ENCODE data around the gene MICALL1.

The MICALL1 gene

GRCh38 chr22:37905534-37906363 lies at the start of gene MICALL1:
TSS of gene MICALL1 (plus strand) at chr22:37906297. CDS start at chr22:37906423, 126 bp downstream.
- TF ChIP-seq CREB1 (IDR thresholded peaks at IDR 0.05; ENCODE audit: low read depth) (no peak), MAX (IDR thresholded peaks at IDR 0.05) (peak; percentile 62; the same call in 1 of the 2 replicates), TAF1 (IDR thresholded peaks at IDR 0.05; ENCODE audit: low read depth) (no peak; the same call in 1 of the 2 replicates), RAD21 (IDR thresholded peaks at IDR 0.05; ENCODE audit: low read depth) (peak; percentile 28; the same call in 1 of the 2 replicates), YY1 (IDR thresholded peaks at IDR 0.05; ENCODE audit: low read depth) (no peak), NFIC (IDR thresholded peaks at IDR 0.05) (no peak), ZBTB7A (IDR thresholded peaks at IDR 0.05; ENCODE audit: low read depth) (peak; percentile 90)

DNA sequence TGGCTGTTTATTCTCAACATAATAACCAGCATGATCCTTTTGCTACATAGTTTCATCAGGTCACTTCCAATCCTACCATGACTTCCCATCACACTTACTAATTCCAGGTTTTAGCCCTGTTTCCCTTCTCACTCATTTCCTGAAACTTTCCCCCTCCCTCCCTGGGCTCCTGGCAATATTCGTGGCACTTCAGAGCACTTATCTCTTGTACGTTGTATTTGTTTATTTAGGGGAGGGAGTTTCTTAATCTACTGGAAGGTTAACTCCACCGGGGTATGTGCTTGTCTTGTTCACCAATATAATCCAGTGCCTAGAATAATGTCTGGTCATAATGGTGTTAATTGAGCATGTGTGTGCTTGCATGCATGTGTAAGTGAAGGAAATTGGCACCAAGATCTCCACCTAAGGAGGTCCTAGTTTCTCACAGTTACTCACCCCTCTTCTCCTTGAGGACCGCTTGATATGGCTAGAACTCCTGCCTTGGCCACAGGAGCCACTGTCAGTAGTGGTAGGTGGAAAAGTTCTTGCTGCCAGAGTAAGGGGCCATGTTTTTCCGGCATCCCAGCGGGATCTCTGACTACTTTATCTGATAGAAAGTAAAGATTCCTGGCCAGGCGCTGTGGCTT lies 45.2 kb upstream of the MICALL1 start:
- no peak for TF ChIP-seq YY1 (IDR thresholded peaks at IDR 0.05; ENCODE audit: low read depth)
- TF ChIP-seq FOXM1 (IDR thresholded peaks at IDR 0.05; ENCODE audit: borderline replicate concordance, low read depth) = no peak

GRCh38 chr22:37862570-37863325 lies 43.3 kb upstream of the MICALL1 start:
- TF ChIP-seq TEAD4 (IDR thresholded peaks at IDR 0.05) = no peak
- no peak for TF ChIP-seq MAX (IDR thresholded peaks at IDR 0.05)
- TF ChIP-seq FOXM1 (IDR thresholded peaks at IDR 0.05; ENCODE audit: borderline replicate concordance, low read depth) = no peak
- TF ChIP-seq CEBPB (IDR thresholded peaks at IDR 0.05) = no peak
- TF ChIP-seq ZBTB7A (IDR thresholded peaks at IDR 0.05; ENCODE audit: low read depth) = no peak
- no peak for TF ChIP-seq CREB1 (IDR thresholded peaks at IDR 0.05; ENCODE audit: low read depth)
- no peak for TF ChIP-seq REST (IDR thresholded peaks at IDR 0.05; ENCODE audit: low read depth)
- TF ChIP-seq EP300 (IDR thresholded peaks at IDR 0.05; ENCODE audit: borderline replicate concordance) = no peak
- TF ChIP-seq TCF12 (IDR thresholded peaks at IDR 0.05; ENCODE audit: low read depth) = no peak
- TF ChIP-seq EGR1 (IDR thresholded peaks at IDR 0.05) = no peak
- no peak for TF ChIP-seq NFIC (IDR thresholded peaks at IDR 0.05)
- TF ChIP-seq YY1 (IDR thresholded peaks at IDR 0.05; ENCODE audit: low read depth) = no peak
- TF ChIP-seq RAD21 (IDR thresholded peaks at IDR 0.05; ENCODE audit: low read depth) = no peak

DNA sequence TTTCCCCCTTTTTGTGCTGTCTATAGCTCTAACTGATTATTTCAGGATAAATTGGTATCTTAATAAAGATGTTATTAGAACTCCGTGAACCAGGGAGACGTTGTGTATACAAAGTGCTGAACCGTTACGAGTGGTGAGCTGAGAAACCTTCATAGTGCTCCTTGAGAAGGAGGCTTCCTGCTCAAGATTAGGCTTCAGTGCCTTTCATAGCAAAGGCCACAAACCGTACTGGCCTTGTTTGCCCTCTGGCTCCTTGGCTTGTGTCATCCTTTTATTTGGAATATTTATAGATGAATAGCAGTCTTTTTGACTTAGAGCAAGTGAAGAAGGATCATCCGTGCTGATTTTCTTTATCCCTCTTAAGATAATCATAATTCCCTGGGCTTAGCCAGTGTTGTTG lies 40.6 kb upstream of the MICALL1 start:
- no peak for TF ChIP-seq YY1 (IDR thresholded peaks at IDR 0.05; ENCODE audit: low read depth)
- TF ChIP-seq, protein P1, sequence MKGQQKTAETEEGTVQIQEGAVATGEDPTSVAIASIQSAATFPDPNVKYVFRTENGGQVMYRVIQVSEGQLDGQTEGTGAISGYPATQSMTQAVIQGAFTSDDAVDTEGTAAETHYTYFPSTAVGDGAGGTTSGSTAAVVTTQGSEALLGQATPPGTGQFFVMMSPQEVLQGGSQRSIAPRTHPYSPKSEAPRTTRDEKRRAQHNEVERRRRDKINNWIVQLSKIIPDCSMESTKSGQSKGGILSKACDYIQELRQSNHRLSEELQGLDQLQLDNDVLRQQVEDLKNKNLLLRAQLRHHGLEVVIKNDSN (IDR thresholded peaks at IDR 0.05) = no peak
- TF ChIP-seq CREB1 (IDR thresholded peaks at IDR 0.05; ENCODE audit: low read depth) = no peak
- TF ChIP-seq MAX (IDR thresholded peaks at IDR 0.05) = no peak
- TF ChIP-seq EGR1 (IDR thresholded peaks at IDR 0.05) = no peak
- TF ChIP-seq FOXM1 (IDR thresholded peaks at IDR 0.05; ENCODE audit: borderline replicate concordance, low read depth) = no peak
- TF ChIP-seq RAD21 (IDR thresholded peaks at IDR 0.05; ENCODE audit: low read depth) = no peak

- TF ChIP-seq NFIC (IDR thresholded peaks at IDR 0.05) = no peak
- TF ChIP-seq EGR1 (IDR thresholded peaks at IDR 0.05) = no peak
- TF ChIP-seq ZBTB7A (IDR thresholded peaks at IDR 0.05; ENCODE audit: low read depth) = no peak
- no peak for TF ChIP-seq RAD21 (IDR thresholded peaks at IDR 0.05; ENCODE audit: low read depth)
- no peak for TF ChIP-seq FOXM1 (IDR thresholded peaks at IDR 0.05; ENCODE audit: borderline replicate concordance, low read depth)
- no peak for TF ChIP-seq YY1 (IDR thresholded peaks at IDR 0.05; ENCODE audit: low read depth)
- TF ChIP-seq CREB1 (IDR thresholded peaks at IDR 0.05; ENCODE audit: low read depth) = no peak
- TF ChIP-seq, protein P1 (IDR thresholded peaks at IDR 0.05) = no peak
- TF ChIP-seq EP300 (IDR thresholded peaks at IDR 0.05; ENCODE audit: borderline replicate concordance) = no peak
- no peak for TF ChIP-seq MAX (IDR thresholded peaks at IDR 0.05)
Measured at GRCh38 chr22:37870273-37870672, 35.8 kb upstream of the MICALL1 start.

DNA sequence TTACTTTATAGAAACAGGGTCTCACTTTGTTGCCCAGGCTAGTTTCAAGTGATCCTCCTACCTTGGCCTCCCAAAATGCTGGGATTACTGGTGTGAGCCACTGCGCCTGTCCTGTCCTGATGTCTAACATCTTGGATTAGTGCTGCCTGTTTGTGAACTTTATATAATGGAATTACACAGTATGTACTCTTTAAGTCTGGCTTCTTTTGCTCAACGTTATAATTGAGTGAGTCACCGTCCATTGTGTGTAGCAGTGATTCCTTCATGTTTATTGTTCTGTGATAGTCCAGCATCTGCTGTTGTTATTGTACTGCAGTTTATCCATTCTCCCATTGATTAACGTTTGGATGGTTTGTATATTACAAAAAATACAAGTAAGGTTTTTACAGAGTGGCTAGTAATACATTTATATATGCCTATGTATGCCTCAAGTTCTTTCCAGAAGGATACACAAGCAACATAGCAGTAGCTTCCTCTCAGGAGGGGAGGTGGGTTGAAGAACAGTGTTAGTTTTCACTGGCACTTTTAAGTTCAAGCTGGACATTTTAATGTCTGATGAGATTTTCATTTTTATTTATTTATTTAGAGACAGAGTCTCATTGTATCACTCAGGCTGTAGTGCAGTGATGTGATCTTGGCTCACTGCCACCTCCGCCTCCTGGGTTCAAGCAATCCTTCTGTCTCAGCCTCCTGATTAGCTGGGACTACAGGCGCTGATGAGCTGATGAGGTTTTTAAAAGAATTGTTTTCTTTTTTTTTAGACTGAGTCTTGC lies 25.2 kb upstream of the MICALL1 start:
- TF ChIP-seq RAD21 (IDR thresholded peaks at IDR 0.05; ENCODE audit: low read depth) (no peak), TAF1 (IDR thresholded peaks at IDR 0.05; ENCODE audit: low read depth) (no peak), CREB1 (IDR thresholded peaks at IDR 0.05; ENCODE audit: low read depth) (no peak), MAX (IDR thresholded peaks at IDR 0.05) (no peak), TEAD4 (IDR thresholded peaks at IDR 0.05) (no peak), YY1 (IDR thresholded peaks at IDR 0.05; ENCODE audit: low read depth) (no peak), CEBPB (IDR thresholded peaks at IDR 0.05) (no peak)
- TF ChIP-seq, protein P1 (IDR thresholded peaks at IDR 0.05) = no peak
